Measurements from ENCODE around the gene TRPM4. TPM values are rescaled to one million over a fixed set of nuclear protein-coding genes. Genes with fewer than 3 reads are reported as not detected.
A peak's percentile ranks its signal among the peaks of the same experiment; 100 is the strongest.

TRPM4 gene
- total and polyA plus RNA-seq, 2 of the 13 experiments (the other 11 are each of a cell fraction or from before 2014, with no cell fraction given), result 1.9 to 4.3 TPM

DNA sequence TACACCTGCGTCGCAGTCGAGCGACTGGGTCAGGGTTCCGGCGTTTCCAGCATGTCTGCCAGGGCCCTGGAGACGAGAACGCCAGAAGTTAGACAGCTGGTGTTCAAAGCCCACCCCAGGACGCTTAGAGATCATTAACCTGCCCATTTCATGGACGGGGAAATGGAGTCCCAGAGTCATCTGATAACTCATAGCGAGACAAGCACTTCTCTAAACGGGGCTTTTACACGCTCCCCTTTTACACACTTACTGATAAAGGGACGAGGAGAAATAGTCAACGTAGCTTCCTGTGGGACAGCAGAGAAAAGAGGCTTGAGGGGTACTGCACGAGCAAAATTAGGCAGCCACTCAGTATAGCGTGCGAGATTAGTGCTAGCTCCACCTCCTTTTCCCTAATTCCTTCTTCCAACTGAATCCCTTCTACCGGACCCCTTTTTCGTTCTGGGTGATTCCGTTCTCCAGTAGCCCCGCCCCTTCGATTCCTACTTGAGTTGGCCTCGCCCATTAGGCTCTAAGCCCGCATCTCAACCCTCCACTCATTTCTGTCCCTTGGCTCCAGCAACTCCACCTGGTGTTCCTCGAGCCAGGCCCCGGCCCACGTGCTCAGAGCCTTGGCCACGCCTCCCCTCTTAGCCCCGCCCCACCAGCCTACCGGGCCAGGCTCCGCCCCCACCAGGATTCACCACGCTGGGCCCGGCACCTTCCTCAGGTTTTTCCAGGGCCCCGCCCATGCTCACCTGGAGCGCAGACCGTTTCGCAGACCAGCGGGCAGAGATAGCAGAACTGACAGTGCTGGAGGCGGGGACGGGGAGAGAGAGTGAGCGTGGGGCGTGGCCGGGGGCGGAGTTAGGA lies 6.1 kb upstream of the TRPM4 start (continued):
- no peak for TF ChIP-seq DNMT3B (CRISPR knock-in tag; conservative IDR thresholded peaks at IDR 0.05)
- no peak for TF ChIP-seq ZBTB7A (CRISPR knock-in tag; IDR thresholded peaks at IDR 0.05)
- TF ChIP-seq, protein P1, sequence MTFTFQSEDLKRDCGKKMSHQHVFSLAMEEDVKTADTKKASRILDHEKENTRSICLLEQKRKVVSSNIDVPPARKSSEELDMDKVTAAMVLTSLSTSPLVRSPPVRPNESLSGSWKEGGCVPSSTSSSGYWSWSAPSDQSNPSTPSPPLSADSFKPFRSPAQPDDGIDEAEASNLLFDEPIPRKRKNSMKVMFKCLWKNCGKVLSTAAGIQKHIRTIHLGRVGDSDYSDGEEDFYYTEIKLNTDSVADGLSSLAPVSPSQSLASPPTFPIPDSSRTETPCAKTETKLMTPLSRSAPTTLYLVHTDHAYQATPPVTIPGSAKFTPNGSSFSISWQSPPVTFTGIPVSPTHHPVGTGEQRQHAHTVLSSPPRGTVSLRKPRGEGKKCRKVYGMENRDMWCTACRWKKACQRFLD (CRISPR knock-in tag; IDR thresholded peaks at IDR 0.05; ENCODE audit: borderline replicate concordance), result no peak
- TF ChIP-seq, protein P2, sequence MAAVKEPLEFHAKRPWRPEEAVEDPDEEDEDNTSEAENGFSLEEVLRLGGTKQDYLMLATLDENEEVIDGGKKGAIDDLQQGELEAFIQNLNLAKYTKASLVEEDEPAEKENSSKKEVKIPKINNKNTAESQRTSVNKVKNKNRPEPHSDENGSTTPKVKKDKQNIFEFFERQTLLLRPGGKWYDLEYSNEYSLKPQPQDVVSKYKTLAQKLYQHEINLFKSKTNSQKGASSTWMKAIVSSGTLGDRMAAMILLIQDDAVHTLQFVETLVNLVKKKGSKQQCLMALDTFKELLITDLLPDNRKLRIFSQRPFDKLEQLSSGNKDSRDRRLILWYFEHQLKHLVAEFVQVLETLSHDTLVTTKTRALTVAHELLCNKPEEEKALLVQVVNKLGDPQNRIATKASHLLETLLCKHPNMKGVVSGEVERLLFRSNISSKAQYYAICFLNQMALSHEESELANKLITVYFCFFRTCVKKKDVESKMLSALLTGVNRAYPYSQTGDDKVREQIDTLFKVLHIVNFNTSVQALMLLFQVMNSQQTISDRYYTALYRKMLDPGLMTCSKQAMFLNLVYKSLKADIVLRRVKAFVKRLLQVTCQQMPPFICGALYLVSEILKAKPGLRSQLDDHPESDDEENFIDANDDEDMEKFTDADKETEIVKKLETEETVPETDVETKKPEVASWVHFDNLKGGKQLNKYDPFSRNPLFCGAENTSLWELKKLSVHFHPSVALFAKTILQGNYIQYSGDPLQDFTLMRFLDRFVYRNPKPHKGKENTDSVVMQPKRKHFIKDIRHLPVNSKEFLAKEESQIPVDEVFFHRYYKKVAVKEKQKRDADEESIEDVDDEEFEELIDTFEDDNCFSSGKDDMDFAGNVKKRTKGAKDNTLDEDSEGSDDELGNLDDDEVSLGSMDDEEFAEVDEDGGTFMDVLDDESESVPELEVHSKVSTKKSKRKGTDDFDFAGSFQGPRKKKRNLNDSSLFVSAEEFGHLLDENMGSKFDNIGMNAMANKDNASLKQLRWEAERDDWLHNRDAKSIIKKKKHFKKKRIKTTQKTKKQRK (IDR thresholded peaks at IDR 0.05; ENCODE audit: low read length), result no peak
- TF ChIP-seq ZNF235 (CRISPR knock-in tag; IDR thresholded peaks at IDR 0.05; ENCODE audit: borderline replicate concordance), result no peak
- no peak for TF ChIP-seq ZFP36L2 (CRISPR knock-in tag; IDR thresholded peaks at IDR 0.05)
- no peak for TF ChIP-seq BRF2 (CRISPR knock-in tag; IDR thresholded peaks at IDR 0.05)
- no peak for TF ChIP-seq MBD4 (IDR thresholded peaks at IDR 0.05; ENCODE audit: borderline replicate concordance, low read length)
- TF ChIP-seq ZBTB34 (CRISPR knock-in tag; IDR thresholded peaks at IDR 0.05), result no peak
- TF ChIP-seq SP1 (IDR thresholded peaks at IDR 0.05), result no peak
- TF ChIP-seq SP1 (CRISPR knock-in tag; IDR thresholded peaks at IDR 0.05), result peak; percentile 70
- 0 out of 2 replicates have a peak, but pooled peaks have one; percentile 54 for TF ChIP-seq MTERF4 (CRISPR knock-in tag; IDR thresholded peaks at IDR 0.05)
- TF ChIP-seq GABPA (IDR thresholded peaks at IDR 0.05; ENCODE audit: low read depth, low read length), result no peak
- no peak for TF ChIP-seq GABPA (CRISPR knock-in tag; IDR thresholded peaks at IDR 0.05; ENCODE audit: low read depth)
- TF ChIP-seq KLF11 (CRISPR knock-in tag; IDR thresholded peaks at IDR 0.05), result no peak
- TF ChIP-seq TARDBP (CRISPR knock-in tag; IDR thresholded peaks at IDR 0.05), result 0 out of 2 replicates have a peak, but pooled peaks have one; percentile 19
- peak; percentile 27; the same call in 1 of the 2 replicates for TF ChIP-seq ZNF350 (CRISPR knock-in tag; IDR thresholded peaks at IDR 0.05; ENCODE audit: borderline replicate concordance, low read depth)
- TF ChIP-seq, protein P3, sequence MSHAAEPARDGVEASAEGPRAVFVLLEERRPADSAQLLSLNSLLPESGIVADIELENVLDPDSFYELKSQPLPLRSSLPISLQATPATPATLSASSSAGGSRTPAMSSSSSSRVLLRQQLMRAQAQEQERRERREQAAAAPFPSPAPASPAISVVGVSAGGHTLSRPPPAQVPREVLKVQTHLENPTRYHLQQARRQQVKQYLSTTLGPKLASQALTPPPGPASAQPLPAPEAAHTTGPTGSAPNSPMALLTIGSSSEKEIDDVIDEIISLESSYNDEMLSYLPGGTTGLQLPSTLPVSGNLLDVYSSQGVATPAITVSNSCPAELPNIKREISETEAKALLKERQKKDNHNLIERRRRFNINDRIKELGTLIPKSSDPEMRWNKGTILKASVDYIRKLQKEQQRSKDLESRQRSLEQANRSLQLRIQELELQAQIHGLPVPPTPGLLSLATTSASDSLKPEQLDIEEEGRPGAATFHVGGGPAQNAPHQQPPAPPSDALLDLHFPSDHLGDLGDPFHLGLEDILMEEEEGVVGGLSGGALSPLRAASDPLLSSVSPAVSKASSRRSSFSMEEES (CRISPR knock-in tag; IDR thresholded peaks at IDR 0.05), result peak; percentile 19; the same call in 1 of the 2 replicates
- TF ChIP-seq MED13 (CRISPR knock-in tag; IDR thresholded peaks at IDR 0.05), result no peak
- no peak for TF ChIP-seq TBX2 (CRISPR knock-in tag; IDR thresholded peaks at IDR 0.05; ENCODE audit: borderline replicate concordance)
- no peak for TF ChIP-seq NCOA5 (CRISPR knock-in tag; IDR thresholded peaks at IDR 0.05)

Data from HepG2 (cell line).